ENCODE measurements around the gene CPT1A.

Gene CPT1A

DNA sequence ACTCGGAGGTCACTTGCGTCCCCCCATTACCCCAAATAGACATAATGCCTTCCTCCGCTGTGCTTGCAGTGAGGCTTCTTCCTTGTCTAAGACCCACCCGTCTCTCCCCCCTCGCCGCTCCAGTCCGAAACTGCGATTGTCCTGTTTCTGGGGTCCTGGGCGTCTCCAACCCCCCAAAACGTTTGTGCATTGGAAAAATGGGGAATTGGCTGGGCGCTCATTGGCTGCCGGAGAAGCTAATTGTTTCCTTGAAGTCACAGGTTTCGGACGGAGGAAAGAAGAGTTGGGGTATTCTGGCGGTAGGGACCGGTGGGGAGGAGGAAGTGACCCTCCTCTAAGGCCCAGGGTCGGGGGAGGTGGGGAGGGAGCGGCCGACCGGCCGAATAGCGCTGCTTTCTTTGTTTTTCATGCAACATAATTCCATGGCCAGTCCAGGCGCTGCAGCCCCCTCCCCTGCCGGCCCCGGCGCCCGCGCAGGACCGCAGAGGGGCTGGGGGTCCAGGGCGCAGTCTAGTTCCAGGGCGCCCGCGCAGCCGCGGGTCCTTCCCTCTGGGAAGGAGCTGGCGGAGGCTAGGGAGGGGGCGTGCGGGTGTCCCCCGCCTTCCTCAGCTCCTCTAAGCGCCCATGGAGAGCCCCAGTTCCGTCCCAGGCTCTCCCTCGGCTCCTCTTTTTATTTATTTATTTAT, 12.7 kb upstream of the CPT1A start:
- FAIRE-seq (no peak), DNase-seq (ENCODE audit: insufficient read length, low spot score) (no peak)

DNA sequence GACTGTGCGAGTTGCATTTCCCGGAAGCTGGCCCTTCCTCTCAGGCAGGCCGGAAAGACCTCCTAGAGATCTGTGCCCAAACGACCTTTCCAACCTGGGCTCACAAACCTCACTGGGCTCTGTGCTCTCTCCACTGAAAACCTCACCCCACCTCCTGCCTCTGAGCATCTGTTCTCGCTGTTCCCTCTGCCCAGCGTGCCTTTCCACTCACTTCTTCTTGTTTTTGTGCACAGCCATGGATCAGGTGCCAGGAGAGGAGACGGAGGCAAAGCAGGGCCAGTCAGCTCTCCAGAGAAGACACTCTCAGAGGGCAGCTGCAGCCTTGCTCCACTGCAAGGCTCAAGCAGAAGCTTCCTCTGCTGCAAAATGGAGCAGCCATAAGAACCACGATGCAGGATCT, 10.9 kb upstream of the CPT1A start:
- no peak for DNase-seq (ENCODE audit: insufficient read length, low spot score)
- no peak for FAIRE-seq

DNA sequence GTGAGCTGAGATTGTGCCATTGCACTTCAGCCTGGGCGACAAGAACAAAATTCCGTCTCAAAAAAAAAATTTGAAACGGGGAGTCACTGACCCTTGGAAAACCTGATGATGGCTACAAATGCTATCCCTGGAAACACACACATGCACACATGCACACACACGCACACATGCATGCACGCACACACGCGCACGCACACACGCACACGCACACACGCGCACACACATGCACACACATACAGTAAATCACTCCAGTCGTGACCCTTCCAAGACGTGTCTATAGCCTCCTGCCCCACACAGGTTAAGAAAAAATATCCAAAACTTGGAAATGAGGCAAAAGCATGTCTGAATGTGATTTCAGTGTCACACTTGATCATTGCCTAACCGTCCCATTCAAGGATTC, 6.7 kb upstream of the CPT1A start:
- FAIRE-seq (no peak), DNase-seq (ENCODE audit: insufficient read length, low spot score) (no peak)

DNA sequence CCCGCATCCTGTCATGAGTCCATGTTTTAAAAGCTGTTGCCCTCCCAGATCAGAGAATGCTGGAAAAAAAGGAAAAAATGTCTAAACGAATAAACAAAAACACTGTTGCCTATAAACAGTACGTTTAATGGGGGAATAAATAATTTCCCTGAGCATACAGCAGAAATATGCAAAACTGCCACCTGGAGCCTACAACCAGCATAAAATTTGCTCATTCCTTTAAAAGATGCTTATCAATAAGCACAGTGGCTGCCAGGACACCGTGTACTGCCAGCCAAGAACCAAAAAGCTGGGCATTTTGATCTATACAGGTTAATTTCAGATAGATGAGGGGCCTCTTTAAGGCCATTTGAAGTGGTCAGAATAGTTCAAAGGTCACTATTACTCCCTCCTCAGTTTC, 5.7 kb upstream of the CPT1A start:
- DNase-seq (ENCODE audit: insufficient read length, low spot score) (no peak), FAIRE-seq (no peak)

DNA sequence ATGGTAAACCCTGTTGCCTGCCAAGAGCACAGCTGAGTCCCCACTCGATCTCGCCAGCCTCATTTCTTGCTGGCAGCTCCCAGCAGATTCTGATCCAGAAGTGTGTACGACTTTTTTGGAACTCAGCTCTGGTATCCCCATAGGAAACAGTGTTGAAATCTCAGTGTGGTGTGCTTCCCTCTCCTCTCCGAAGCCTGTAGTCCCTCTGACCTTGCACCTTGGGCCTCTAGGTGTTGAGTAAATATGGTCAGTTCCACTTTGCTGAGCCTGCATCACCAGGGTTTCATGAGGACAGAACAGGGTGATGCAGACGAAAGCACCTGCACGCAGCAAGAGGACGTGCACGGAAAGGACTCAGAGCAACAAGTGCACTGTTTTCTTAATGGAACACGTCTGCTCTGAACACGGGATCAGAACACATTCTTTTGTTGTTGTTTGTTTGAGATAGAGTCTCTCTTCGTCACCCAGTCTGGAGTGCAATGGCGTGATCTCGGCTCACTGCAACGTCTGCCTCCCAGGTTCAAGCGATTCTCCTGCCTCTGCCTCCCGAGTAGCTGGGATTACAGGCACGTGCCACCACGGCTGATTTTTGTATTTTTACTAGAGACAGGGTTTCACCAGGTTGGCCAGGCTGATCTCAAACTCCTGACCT, 3.8 kb upstream of the CPT1A start:
- FAIRE-seq (no peak), DNase-seq (ENCODE audit: insufficient read length, low spot score) (no peak)

DNA sequence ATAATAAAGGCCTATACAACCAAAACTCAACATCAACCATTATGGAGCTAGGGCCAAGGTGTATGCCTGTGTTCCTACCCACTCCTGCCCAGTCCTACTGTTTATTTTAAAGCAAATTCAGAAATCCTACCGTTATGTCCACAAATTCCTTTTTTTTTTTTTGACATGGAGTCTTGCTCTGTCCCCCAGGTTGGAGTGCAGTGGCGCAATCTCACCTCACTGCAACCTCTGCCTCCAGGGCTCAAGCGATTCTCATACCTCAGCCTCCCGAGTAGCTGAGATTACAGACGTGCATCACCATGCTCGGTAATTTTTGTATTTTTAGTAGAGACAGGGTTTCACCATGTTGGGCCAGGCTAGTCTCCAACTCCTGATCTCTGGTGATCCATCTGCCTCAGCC, 3.1 kb upstream of the CPT1A start:
- DNase-seq (ENCODE audit: insufficient read length, low spot score) (no peak), FAIRE-seq (no peak)

DNA sequence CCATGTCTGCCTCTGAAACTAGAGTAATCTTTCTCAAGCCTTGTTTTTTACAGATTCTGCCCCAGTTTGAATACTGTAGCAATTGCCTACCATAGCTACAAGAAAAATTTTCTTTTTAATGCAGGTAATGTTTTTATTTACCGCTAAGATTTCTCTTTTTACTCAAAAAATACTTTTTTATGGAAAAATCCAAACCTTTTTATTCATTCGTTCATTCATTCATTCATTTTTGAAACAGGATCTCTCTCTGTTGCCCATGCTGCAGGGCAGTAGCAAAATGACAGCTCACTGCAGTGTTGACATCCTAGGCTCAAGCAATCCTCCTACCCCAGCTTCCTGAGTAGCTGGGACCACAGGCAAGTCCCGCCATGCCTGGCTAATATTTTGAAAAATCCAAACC, 2.7 kb upstream of the CPT1A start:
- DNase-seq (ENCODE audit: insufficient read length, low spot score) (no peak), FAIRE-seq (no peak)

DNA sequence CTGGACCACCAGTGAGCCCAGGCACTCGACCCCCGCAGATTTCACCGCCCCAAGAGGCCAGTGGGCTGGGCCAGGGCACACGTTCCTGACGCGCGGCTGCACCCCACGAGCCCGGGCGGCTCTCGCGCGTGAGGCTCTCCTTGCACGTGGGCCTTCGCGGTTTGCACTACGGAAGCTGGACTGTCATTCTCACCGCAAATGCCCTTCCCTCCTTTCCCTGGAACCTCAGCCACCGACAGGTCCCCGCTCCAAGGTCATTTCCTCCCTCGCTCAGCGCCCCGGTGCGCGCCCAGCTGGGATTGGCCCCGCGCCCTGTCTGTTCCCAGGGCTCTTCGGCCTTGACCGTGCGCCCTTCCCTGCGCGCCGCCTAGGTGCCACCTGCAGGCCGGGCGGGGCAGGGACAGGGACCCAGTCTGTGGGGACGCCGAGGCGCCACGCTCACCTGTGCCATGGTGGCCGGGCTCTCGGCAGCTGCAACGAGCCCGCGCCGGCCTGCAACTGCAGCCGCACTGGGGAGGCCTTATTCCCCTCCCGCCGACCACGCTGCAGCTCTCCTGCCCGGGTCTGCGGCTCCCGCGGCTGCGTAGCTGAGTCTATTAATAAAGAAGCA, 2.1 kb upstream of the CPT1A start:
- peak; percentile 52 for FAIRE-seq
- DNase-seq (ENCODE audit: insufficient read length, low spot score): peak; percentile 82

DNA sequence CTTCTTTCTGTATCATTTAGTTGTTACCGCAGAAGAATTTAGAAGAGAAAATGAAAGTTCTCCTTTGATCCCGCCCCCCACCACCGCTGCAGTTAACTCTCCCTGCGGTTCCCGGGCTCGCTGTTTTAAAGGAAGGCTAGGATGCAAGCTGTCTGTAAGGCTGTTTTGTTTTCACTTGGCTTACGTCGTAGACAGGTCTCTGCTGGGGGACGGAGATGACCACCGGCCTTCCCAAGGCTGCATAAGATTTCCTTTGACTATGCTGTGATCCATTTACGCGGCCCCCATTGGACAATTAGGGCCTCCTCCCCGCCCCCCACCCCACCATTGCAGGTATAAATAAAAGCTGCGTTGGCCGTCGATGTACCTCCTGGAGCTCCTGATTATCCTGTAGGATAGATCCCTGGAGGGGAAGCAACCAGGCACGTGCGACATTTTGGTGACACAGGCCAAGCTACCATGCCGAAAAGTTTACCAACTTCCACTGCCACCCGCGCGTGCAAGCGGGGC, 1.4 kb upstream of the CPT1A start:
- DNase-seq (ENCODE audit: insufficient read length, low spot score) (no peak), FAIRE-seq (peak; percentile 90)

DNA sequence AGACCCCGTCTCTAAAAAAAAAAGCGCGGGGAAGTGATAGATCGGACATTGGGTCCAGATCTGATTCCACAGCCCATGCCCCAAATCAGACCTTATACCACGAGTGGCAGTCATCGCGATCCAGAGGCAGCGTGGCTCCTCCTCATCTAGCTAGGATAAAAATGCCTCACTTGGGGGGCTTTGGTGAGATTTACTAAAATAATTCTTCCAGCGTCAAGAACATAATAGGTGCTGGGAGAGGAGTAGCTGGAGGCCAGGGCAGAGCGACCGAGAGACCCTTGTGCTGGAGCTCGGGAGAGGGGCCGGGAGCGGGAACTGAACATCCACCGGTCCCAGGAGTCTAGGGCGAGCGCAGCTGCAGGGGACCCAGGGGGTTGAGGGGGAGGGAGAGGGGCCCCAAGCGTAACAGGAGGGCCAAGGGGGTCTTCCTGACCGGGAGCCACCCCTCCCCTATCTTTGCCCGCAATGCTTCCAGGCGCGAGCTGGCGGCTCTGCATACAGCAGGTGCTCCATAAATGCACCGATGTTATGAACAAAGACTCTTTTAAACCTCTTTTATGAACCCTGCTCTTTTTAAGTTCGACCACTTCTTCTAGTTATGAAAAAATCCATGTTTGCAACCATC, 823 bp upstream of the CPT1A start:
- FAIRE-seq: peak; percentile 35
- no peak for DNase-seq (ENCODE audit: insufficient read length, low spot score)

DNA sequence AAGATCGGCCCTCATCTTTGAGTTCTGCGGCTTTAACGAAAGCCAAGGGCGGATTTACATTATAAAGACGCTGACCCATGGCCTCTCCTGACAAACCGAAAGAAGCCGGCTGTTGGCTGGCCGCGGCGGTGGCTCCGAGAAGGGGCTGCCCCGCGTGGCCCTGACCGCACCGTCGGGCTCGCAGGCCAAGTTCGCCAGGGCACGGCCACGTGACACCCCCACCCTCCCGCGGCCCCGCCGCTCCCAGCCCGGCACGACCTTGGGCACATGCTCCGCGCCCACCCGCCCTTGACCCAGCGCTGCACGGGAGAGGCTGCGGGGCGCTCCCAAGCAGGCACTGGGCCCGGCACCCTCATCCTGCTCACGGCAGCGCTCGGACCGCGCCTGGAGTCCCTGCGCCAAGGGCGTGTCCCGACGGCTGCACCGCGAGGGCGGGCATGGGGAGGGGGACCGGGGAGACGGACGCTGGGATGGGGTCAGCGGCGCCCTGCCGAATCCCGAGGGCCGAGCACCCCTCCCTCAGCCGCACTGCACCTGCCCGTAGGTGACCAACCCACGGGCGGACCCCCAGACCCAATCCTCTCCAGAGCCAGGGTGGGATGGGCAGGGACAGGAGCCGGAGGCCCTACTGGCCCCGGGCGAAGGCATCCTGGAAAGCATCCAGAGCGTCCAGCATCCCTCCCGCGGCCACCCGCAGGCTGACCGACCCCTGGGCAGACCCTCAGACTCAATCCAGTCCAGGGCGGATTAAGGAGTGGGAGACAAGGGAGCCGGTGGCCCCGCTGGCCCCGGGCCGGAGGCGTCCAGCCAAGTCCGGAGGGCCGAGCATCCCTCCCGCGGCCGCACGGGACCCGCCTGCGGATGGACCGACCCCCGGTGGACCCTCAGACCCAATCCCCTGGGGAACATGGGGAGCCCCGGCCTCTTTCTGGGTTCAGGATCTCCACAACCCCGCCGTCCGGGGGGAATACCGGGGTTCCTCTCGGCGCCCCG, 759 bp downstream of the CPT1A start:
- DNase-seq (ENCODE audit: insufficient read length, low spot score) (no peak), FAIRE-seq (no peak)

DNA sequence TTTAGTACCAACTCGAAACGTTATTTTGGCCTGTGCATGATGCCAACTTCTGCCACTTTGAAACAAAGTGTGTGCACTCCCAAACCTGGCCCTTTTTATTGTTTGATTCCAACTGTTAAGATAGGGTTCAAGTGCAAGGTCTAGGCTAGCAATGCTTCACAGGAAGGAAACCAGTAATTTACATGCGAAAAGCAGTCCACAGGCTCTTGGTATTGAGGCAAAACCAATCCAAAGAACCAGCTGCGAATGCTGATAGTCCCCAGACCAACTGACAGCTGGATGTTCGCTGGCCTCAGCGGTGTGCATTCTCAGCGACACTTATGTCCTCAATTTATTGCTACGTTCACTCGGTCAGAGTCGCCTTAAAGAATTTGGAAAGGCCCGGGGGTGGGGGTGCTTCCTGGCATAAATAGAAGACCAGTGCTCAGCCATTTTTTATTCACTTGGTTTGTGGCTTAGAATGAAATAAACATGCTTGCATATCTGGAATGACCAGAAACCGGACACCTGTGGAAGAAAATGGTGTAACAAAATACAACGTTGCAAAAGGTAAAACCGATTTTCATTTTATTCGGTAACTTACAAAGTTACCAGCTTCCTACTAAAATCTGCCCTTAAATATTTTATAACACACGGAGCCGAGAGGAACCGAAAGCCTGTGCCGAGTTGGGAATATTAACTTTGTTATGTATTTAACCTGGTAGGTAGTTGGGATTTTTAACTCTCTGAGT, 1.6 kb downstream of the CPT1A start:
- DNase-seq (ENCODE audit: insufficient read length, low spot score) (no peak), FAIRE-seq (peak; percentile 81)

DNA sequence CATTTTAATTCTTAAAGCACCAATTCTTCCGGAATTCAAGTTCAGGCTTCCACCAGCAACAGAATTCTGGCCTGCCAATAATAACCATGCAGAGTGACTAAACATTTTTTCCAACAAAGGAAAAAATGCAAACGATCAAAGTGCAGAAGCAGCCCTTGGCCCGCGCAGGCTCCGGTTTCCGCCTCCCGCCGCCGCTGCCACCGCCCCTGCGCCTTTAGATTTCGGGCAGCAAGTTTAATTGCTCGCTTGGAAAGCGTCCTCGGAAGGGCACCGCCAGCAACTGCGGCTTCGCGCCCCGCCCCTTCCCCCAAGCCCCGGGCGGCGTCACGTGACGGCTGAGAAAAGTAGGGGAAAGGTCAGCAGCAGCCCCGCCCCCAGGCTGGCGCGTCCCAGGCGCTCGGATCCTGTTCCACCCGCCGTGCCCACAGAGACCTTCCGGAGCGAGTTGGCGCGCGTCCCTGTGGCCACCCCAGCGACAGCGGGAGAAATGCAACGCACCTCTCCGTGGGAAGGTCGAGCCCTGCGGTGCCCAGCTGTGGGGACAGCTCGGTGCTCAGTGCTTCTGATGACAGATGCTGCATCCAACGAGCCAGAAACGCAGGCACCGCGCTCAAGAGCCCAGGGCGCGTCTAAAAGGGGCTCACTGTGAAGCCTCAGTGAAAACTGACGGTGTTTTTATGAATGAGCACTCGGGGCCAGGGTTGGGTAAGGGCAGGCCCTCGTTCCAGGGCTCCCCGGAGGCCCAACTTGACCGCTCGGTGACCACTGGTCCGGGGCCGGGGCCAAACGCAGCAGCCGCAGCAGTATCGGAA, 2.5 kb downstream of the CPT1A start:
- DNase-seq (ENCODE audit: insufficient read length, low spot score) (peak; percentile 90), FAIRE-seq (peak; percentile 81)

DNA sequence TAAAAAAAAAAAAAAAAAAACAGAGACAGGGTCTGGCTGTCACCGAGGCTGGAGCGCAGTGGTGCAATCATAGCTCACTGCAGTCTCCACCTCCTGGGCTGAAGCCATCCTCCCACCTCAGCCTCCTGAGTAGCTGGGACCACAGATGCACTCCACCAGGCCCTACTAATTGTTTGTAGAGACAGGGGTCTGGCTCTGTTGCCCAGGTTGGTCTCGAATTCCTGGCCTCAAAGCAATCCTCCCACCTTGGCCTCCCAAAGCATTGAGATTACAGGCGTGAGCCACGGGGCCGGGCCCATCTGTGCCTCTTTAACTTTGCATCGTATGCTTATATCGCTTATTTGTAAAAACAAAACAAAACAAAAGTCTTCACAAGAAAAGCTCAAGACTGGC, 3.1 kb downstream of the CPT1A start:
- no peak for FAIRE-seq

DNA sequence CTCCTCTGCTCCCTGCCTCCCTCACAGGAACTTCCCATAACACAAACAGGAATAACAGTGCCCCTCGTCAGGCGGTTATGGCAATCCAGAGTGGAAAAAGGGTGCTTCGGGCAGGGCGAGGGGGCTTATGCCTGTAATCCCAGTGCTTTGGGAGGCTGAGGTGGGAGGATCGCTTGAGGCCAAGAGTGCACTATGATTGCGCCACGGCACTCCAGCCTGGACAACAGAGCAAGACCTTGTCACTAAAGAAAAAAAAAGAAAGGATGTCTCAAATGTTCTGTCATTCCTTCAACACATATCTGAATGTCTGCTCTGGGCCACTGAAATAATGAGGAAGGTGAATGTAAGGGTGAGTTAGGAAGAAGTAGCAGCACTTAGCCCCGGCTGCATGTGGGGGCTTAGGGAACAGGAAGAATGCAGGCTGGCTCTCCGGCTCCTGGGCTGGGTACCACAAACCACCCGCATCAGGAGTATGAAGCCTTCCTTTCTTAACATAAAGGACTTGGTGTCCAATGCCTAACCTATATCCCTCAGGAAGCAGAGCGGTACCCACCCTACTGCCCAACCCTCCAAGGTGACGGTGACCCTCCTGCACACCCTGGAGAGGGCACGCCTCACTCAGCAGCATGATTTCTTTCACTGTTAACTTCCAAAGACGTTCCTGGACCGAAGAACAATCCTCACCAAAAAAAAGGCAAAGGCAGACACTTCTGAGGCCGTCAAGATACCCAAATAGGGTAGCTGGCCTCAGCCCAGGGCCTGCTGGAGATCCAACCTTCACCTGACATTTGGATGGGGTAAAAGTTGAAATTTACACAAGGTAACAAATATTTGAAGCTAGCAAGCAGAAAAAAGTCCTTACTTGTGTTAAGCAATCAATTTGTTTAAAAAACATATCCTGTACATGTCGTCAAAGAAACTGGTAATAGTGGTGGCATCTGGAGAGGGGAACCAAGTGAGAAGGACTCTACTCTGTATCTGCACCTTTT, 3.8 kb downstream of the CPT1A start:
- no peak for FAIRE-seq

More for the DNA sequence above, 3.1 kb downstream of the CPT1A start:
- DNase-seq (ENCODE audit: insufficient read length, low spot score): no peak

DNA sequence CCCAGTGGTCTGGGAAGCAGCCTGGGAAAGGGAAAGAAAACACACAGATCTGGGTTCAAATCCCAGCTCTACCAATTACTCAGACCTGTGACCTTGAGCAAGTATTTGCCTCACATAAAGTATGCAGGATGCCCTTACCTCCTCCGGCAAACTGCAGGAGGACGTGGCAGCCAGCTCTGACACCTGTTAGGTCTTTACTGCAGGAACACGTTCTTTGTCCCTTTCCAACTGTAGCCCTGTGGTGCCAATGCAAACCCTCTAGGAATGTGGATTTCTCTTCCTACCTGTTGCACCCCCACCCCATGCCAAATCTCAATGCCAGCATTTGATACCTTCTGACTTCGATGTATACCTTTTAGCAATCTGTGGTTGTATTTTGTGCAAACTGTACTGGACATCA, 6.0 kb downstream of the CPT1A start:
- FAIRE-seq: no peak
- DNase-seq (ENCODE audit: insufficient read length, low spot score): no peak

More for the DNA sequence above, 3.8 kb downstream of the CPT1A start:
- DNase-seq (ENCODE audit: insufficient read length, low spot score): no peak

DNA sequence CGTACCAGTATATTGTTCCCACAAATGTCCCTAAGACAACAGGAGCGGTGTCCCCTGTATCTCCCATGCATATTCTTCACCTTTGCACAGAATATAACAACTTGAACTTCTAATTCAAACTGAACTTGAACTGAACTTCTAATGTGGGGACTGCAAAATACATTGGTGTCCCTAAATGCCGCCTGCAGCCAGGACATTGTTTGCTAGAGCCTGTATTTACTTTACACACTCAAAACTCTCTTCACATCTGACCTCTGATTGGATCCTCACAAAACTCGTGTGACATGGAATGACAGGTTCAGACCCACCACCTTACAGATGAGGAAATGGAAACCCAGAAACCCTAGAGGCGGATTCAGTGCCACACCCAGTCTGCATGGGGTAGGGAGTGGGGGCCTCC, 6.4 kb downstream of the CPT1A start:
- no peak for DNase-seq (ENCODE audit: insufficient read length, low spot score)
- no peak for FAIRE-seq
